ENCODE measurements around the gene TTC7B.
A peak's percentile ranks its signal among the peaks of the same experiment; 100 is the strongest.

The TTC7B gene

GRCh38 chr14:90575781-90576180, 240.4 kb downstream of the TTC7B start:
- DNase-seq (ENCODE audit: low spot score): no peak

GRCh38 chr14:90575336-90575735, 240.9 kb downstream of the TTC7B start:
- DNase-seq (ENCODE audit: low spot score): no peak

GRCh38 chr14:90574188-90575131, 241.8 kb downstream of the TTC7B start:
- DNase-seq (ENCODE audit: low spot score): no peak

GRCh38 chr14:90573385-90574105, 242.7 kb downstream of the TTC7B start:
- DNase-seq (ENCODE audit: low spot score): peak; percentile 10

- no peak for DNase-seq (ENCODE audit: low spot score)
Measured at GRCh38 chr14:90572441-90573150, 243.6 kb downstream of the TTC7B start.

- no peak for DNase-seq (ENCODE audit: low spot score)
Measured at GRCh38 chr14:90571149-90571947, 244.9 kb downstream of the TTC7B start.

GRCh38 chr14:90570461-90570860, 245.8 kb downstream of the TTC7B start:
- DNase-seq (ENCODE audit: low spot score): no peak

- DNase-seq (ENCODE audit: low spot score): no peak
Measured at GRCh38 chr14:90569606-90570387, 246.4 kb downstream of the TTC7B start.

- DNase-seq (ENCODE audit: low spot score): no peak
Measured at GRCh38 chr14:90569201-90569600, 247.0 kb downstream of the TTC7B start.

- DNase-seq (ENCODE audit: low spot score): no peak
Measured at GRCh38 chr14:90568405-90568804, 247.8 kb downstream of the TTC7B start.

GRCh38 chr14:90567991-90568390, 248.2 kb downstream of the TTC7B start:
- DNase-seq (ENCODE audit: low spot score): no peak

GRCh38 chr14:90567191-90567590, 249.0 kb downstream of the TTC7B start:
- no peak for DNase-seq (ENCODE audit: low spot score)

- no peak for DNase-seq (ENCODE audit: low spot score)
Measured at GRCh38 chr14:90566481-90566880, 249.7 kb downstream of the TTC7B start.

- DNase-seq (ENCODE audit: low spot score): no peak
Measured at GRCh38 chr14:90564496-90564895, 251.7 kb downstream of the TTC7B start.

GRCh38 chr14:90562652-90563051, 253.6 kb downstream of the TTC7B start:
- no peak for DNase-seq (ENCODE audit: low spot score)

GRCh38 chr14:90561920-90562319, 254.3 kb downstream of the TTC7B start:
- no peak for DNase-seq (ENCODE audit: low spot score)

GRCh38 chr14:90560991-90561390, 255.2 kb downstream of the TTC7B start:
- no peak for DNase-seq (ENCODE audit: low spot score)

GRCh38 chr14:90560558-90560957, 255.7 kb downstream of the TTC7B start:
- no peak for DNase-seq (ENCODE audit: low spot score)

- no peak for DNase-seq (ENCODE audit: low spot score)
Measured at GRCh38 chr14:90559811-90560492, 256.3 kb downstream of the TTC7B start.

- no peak for DNase-seq (ENCODE audit: low spot score)
Measured at GRCh38 chr14:90558983-90559590, 257.1 kb downstream of the TTC7B start.
